ENCODE results near the gene PARD3B.

Gene PARD3B

GRCh38 chr2:205535001-205535400 lies 989.7 kb downstream of the PARD3B start:
- no peak for DNase-seq

GRCh38 chr2:205539603-205540002 lies 994.3 kb downstream of the PARD3B start:
- no peak for DNase-seq

- no peak for DNase-seq
Observed at GRCh38 chr2:205540036-205540435, 994.8 kb downstream of the PARD3B start.

- no peak for DNase-seq
Observed at GRCh38 chr2:205543262-205543843, 998.1 kb downstream of the PARD3B start.

GRCh38 chr2:205543937-205544702 lies 998.8 kb downstream of the PARD3B start:
- no peak for DNase-seq

- no peak for DNase-seq
Observed at GRCh38 chr2:205545971-205546816, 1000.9 kb downstream of the PARD3B start.

- no peak for DNase-seq
Observed at GRCh38 chr2:205555566-205556230, 1010.4 kb downstream of the PARD3B start.

GRCh38 chr2:205556357-205556756 lies 1011.1 kb downstream of the PARD3B start:
- no peak for DNase-seq

- no peak for DNase-seq
Observed at GRCh38 chr2:205556841-205557539, 1011.7 kb downstream of the PARD3B start.

- DNase-seq: no peak
Observed at GRCh38 chr2:205557873-205558272, 1012.6 kb downstream of the PARD3B start.

- DNase-seq: no peak
Observed at GRCh38 chr2:205561441-205561840, 1016.2 kb downstream of the PARD3B start.

- no peak for DNase-seq
Observed at GRCh38 chr2:205563646-205564045, 1018.4 kb downstream of the PARD3B start.

- no peak for DNase-seq
Observed at GRCh38 chr2:205564346-205565141, 1019.3 kb downstream of the PARD3B start.

- no peak for DNase-seq
Observed at GRCh38 chr2:205565142-205565522, 1019.9 kb downstream of the PARD3B start.

GRCh38 chr2:205566606-205567168 lies 1021.4 kb downstream of the PARD3B start:
- DNase-seq: no peak

GRCh38 chr2:205568620-205569019 lies 1023.3 kb downstream of the PARD3B start:
- no peak for DNase-seq

GRCh38 chr2:205570648-205571047 lies 1025.4 kb downstream of the PARD3B start:
- DNase-seq: no peak

GRCh38 chr2:205571360-205571959 lies 1026.2 kb downstream of the PARD3B start:
- DNase-seq: no peak

- peak; percentile 79 for DNase-seq
Observed at GRCh38 chr2:205574001-205574400, 1028.7 kb downstream of the PARD3B start.

GRCh38 chr2:205579335-205579734 lies 1034.1 kb downstream of the PARD3B start:
- no peak for DNase-seq
